DMS79 treated with DMSO at 0.1 percent for 48 hours (cell line): ENCODE results near the gene KCTD11.
"Not testable (repeated sequence)": the region's sequence is repeated elsewhere in the genome, so short reads cannot be mapped to it uniquely, and the experiment has no call there.

Experiments
- DNase-seq: peaks from one replicate; lab custom pipeline; 2025; lab: John Stamatoyannopoulos, UW

Gene KCTD11

DNA sequence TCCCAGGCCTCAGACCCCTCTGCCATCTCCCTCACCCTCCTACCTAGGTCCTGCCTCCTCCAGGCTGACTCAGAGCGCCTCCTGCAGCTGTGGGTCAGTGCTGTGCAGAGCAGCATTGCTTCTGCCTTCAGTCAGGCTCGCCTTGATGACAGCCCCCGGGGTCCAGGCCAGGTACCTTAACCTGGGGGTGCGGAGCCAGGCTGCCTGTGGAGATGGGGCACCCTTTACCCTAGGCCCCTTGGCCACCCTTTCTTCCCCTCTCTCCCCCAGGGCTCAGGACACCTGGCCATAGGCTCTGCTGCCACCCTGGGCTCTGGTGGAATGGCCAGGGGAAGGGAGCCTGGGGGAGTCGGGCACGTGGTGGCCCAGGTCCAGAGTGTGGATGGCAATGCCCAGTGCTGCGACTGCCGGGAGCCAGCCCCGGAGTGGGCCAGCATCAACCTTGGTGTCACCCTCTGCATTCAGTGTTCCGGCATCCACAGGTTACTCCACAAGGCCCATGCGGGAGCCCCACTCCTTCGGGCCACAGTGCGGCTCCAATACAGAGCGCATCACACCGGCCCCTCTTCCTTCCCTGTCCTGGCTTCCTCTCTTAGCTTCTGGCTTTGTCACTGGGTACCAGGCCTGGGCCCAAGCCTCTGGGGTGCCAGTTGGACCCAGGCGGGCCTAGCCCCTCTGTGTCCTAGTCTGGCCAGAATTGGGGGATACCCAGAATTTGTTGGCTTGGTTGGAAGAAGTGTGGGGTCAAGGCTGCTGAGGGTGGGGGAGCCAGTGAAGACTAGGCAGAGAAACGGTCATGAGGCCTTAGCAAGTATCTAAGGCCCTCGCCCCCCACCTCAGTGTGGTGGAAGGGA is 5.0 kb upstream of the KCTD11 start:
- no peak for DNase-seq

GRCh38 chr17:7347630-7348477 is 4.1 kb upstream of the KCTD11 start:
- DNase-seq = no peak

GRCh38 chr17:7348478-7349242 is 3.3 kb upstream of the KCTD11 start:
- DNase-seq = no peak

- no peak for DNase-seq
Observed at GRCh38 chr17:7352503-7352889, 534 bp downstream of the KCTD11 start.

DNA sequence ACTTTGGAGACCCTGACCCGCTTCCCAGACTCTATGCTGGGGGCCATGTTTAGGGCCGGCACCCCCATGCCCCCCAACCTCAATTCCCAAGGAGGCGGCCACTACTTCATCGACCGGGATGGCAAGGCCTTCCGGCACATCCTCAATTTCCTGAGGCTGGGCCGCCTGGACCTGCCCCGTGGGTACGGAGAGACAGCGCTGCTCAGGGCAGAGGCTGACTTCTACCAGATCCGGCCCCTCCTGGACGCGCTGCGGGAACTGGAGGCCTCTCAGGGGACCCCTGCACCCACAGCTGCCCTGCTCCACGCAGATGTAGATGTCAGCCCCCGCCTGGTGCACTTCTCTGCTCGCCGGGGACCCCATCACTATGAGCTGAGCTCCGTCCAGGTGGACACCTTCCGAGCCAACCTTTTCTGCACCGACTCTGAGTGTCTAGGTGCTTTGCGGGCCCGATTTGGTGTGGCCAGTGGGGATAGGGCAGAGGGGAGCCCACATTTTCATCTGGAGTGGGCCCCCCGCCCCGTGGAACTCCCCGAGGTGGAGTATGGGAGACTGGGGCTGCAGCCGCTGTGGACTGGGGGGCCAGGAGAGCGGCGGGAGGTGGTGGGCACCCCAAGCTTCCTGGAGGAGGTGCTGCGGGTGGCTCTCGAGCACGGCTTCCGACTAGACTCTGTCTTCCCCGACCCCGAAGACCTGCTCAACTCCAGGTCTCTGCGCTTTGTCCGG is 1.1 kb downstream of the KCTD11 start:
- no peak for DNase-seq

GRCh38 chr17:7354262-7354843 is 2.4 kb downstream of the KCTD11 start:
- peak; percentile 12 for DNase-seq

- DNase-seq = no peak
Observed at GRCh38 chr17:7355053-7355452, 3.1 kb downstream of the KCTD11 start, which contains the start of gene TMEM95. Gene TMEM95 (plus strand): TSS chr17:7355156. CDS start chr17:7355205, 49 bp downstream.

GRCh38 chr17:7355573-7355972 is 3.6 kb downstream of the KCTD11 start:
- DNase-seq = no peak

- peak; percentile 60 for DNase-seq
Observed at GRCh38 chr17:7356072-7356549, 4.1 kb downstream of the KCTD11 start.

GRCh38 chr17:7356756-7357155 is 4.8 kb downstream of the KCTD11 start:
- DNase-seq = no peak

DNA sequence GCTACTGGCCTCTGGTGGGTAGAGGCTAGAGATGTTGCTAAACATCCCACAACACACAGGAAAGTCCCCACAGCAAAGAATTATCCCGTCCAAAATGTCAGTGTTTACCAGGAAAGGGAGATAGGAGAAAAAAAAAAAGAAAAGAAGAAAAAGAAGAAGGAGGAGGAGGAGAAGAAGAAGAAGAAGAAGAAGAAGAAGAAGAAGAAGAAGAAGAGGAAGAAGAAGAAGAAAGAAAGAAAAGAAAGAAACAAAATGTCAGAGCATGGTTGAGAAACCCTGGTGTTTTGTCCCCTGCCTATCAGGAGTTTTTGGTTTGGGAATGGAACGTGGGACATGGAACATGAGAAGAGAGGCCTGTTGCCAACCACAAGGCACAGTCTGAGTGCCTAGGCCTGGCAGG is 5.4 kb downstream of the KCTD11 start:
- no peak for DNase-seq

DNA sequence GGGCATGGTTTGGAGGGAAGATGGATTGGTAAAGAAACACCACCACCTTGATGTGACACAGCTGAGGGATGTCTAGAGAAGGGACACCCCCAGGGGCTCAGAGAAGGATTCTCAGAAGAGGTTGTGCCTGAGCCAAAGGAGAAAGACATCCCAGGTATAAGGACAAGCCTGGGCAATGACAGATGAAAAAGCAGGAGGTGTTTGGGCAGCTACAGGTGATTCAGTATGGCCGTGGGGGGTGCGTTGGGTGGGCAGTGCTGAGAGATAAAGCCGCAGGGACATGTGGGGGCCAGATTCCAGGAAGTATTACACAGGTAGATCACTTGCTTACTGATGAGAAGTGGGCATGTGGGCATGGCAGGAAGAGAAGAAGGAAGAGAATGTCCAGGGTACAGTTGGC is 9.9 kb downstream of the KCTD11 start:
- DNase-seq = no peak

DNA sequence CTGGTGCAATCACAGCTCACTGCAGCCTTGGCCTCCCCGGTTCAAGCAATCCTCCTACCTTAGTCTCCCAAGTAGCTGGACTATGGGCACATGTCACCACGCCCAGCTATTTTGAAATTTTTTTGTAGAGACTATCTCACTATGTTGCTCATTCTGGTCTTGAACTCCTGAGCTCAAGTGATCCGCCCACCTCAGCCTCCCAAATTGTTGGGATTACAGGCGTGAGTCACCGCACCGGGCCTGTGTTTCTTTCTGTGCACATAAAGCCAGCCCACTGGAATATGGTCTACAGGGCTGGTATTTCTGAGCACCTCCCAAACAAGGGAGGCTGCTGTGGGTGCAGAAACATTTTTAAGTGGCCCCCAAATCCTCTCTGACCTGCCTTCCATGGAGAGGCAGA is 11.3 kb downstream of the KCTD11 start:
- no peak for DNase-seq

GRCh38 chr17:7365963-7366362 is 14.0 kb downstream of the KCTD11 start:
- DNase-seq = not testable (repeated sequence)

- no peak for DNase-seq
Observed at GRCh38 chr17:7367083-7367482, 15.1 kb downstream of the KCTD11 start.

DNA sequence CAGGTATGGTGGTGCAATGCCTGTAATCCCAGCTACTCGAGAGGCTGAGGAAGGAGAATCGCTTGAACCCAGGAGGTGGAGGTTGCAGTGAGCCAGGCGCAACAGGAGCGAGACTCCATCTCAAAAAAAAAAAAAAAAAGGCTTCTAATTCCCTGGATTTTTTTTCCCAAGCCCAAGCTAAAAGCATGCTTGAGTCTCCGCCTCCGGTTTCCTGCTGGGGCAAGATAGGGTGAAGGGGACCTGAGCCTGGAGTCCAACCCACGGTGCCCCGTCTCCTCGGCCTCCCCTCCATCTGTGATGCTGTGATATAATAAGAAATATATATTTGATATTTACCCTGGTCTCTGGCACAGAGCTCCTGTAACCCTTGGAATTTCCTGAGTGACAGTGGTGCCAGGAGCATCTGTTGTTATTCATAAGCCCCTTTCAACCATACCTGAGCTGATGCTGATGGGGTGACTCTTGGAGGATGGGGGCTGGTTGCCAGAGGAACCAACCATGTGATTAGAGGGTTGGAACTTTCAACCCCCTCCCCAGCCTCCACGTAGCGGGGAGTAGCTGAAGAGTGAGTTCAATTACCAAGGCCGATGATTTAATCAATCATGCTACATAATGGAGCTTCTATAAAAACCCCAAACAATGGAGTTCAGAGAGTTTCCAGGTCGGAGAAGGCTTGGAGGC is 16.1 kb downstream of the KCTD11 start:
- no peak for DNase-seq

DNA sequence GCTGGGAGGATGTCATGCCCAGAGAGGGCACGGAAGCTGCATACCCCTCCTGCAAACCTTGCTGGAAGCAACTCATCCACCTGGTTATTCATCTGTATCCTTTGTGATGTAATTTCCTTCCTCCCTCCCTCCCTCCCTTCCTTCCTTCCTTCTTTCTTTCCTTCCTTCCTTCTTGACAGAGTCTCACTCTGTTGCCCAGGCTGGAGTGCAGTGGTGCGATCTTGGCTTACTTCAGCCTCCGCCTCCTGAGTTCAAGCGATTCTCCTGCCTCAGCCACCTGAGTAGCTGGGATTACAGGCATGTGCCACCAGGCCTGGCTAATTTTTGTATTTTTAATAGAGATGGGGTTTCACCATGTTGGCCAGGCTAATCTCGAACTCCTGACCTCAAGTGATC is 16.6 kb downstream of the KCTD11 start:
- DNase-seq = not testable (repeated sequence)

GRCh38 chr17:7369825-7370224 is 17.9 kb downstream of the KCTD11 start:
- DNase-seq = no peak

DNA sequence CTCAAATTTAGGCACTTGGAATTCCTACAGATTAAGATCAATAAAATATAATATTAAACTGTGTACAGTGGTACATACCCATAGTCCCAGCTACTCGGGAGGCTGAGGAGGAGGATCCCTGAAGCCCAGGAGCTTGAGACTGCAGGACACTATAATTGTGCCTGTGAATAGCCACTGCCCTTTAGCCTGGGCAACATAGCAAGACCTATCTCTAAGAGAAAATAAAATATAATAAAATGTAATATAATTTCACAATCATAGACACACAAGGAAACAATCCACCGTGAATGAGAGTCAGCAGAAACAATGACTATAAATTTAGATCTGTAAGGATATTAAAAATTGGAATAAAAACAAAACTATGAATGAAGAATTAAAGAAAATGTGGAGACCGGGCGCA is 18.9 kb downstream of the KCTD11 start:
- no peak for DNase-seq

GRCh38 chr17:7374353-7374752 is 22.4 kb downstream of the KCTD11 start:
- DNase-seq = no peak
